Measurements from ENCODE around the gene PDE2A. TPM values are rescaled to one million over a fixed set of nuclear protein-coding genes. Genes with fewer than 3 reads are reported as not detected.

The PDE2A gene
- total RNA-seq, 4 donors from 2014 or later: 40.2 to 69.6 (median 50.4) TPM

GRCh38 chr11:72718101-72718501 is 43.9 kb upstream of the PDE2A start:
- H3K4me3 ChIP-seq (replicated peaks in 1 of 3): no peak overlapping the region
- peaks cover 20 to 36% of the 10 kb centered on the region in 2 donors for H3K4me1 ChIP-seq
- H3K36me3 ChIP-seq: peaks cover 0 to 10% of the 10 kb centered on the region in 2 donors
- intact Hi-C loops (cut with DNase I): no loop called here
- 91% methylated on average over 8 to 9 of the region's 9 CpGs for WGBS, 2 donors
- no peak overlapping the region for H3K27ac ChIP-seq
- TF ChIP-seq POLR2A (IDR thresholded peaks at IDR 0.05): no peak
- TF ChIP-seq, protein P1, sequence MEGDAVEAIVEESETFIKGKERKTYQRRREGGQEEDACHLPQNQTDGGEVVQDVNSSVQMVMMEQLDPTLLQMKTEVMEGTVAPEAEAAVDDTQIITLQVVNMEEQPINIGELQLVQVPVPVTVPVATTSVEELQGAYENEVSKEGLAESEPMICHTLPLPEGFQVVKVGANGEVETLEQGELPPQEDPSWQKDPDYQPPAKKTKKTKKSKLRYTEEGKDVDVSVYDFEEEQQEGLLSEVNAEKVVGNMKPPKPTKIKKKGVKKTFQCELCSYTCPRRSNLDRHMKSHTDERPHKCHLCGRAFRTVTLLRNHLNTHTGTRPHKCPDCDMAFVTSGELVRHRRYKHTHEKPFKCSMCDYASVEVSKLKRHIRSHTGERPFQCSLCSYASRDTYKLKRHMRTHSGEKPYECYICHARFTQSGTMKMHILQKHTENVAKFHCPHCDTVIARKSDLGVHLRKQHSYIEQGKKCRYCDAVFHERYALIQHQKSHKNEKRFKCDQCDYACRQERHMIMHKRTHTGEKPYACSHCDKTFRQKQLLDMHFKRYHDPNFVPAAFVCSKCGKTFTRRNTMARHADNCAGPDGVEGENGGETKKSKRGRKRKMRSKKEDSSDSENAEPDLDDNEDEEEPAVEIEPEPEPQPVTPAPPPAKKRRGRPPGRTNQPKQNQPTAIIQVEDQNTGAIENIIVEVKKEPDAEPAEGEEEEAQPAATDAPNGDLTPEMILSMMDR (IDR thresholded peaks at IDR 0.05): no peak
- no peak for DNase-seq
- H3K27me3 ChIP-seq: no peaks in the 10 kb centered on the region
- no peaks in the 10 kb centered on the region for H3K9me3 ChIP-seq

- no peak for DNase-seq
- intact Hi-C loops (cut with DNase I): no loop called here
- Histone ChIP-seq H3K4me1 (peaks cover 16 to 33% of the 10 kb centered on the region in 2 donors), H3K9me3 (no peaks in the 10 kb centered on the region), H3K4me3 (replicated peaks in 1 of 3) (no peak overlapping the region), H3K36me3 (peaks cover 0 to 10% of the 10 kb centered on the region in 2 donors), H3K27ac (no peak overlapping the region), H3K27me3 (no peaks in the 10 kb centered on the region)
- TF ChIP-seq, protein P1 (IDR thresholded peaks at IDR 0.05): no peak
- TF ChIP-seq POLR2A (IDR thresholded peaks at IDR 0.05): no peak
- 85 to 93% methylated on average over 8 to 11 of the region's 14 CpGs for WGBS, 2 donors
Measured at GRCh38 chr11:72716788-72717435, 42.7 kb upstream of the PDE2A start.

- Histone ChIP-seq H3K4me1 (peaks cover 14 to 28% of the 10 kb centered on the region in 2 donors), H3K27ac (no peak overlapping the region)
- intact Hi-C loops (cut with DNase I): no loop called here
Measured at GRCh38 chr11:72716290-72716689, 42.1 kb upstream of the PDE2A start.

DNA sequence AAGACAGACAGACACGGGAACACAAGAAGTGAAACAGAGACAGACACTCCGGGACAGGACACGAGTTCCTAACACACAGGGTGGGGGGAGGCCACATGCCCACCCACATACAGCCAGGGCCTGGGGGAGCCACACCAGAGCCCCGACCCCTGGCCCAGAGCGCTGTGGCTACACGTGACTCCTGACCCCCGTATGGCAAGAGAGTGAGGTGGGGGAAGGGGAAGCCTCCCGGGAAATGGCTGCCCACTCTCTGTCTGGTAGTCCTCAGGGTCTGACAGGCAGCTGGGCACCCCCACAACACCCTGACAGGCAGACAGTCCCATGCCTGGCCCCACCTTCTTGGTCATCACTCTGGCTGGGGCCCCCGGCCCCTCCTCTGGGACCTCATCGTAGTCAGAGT is 38.6 kb upstream of the PDE2A start:
- Histone ChIP-seq H3K27me3 (no peaks in the 10 kb centered on the region), H3K27ac (no peak overlapping the region), H3K4me3 (replicated peaks in 1 of 3) (no peak overlapping the region), H3K9me3 (no peaks in the 10 kb centered on the region), H3K36me3 (peaks cover 27 to 42% of the 10 kb centered on the region in 2 donors), H3K4me1 (peaks cover 0 to 5% of the 10 kb centered on the region in 2 donors)
- no peak for TF ChIP-seq POLR2A (IDR thresholded peaks at IDR 0.05)
- TF ChIP-seq, protein P1 (IDR thresholded peaks at IDR 0.05): no peak
- no peak for DNase-seq
- 66 to 84% methylated on average over 7 to 10 of the region's 10 CpGs for WGBS, 2 donors
- intact Hi-C loops (cut with DNase I): no loop called here

More at GRCh38 chr11:72716290-72716689, 42.1 kb upstream of the PDE2A start:
- Histone ChIP-seq H3K9me3 (no peaks in the 10 kb centered on the region), H3K4me3 (replicated peaks in 1 of 3) (no peak overlapping the region), H3K36me3 (peaks cover 0 to 11% of the 10 kb centered on the region in 2 donors), H3K27me3 (no peaks in the 10 kb centered on the region)
- DNase-seq: no peak
- WGBS, 2 donors: 80 to 85% methylated on average over 7 of the region's 7 CpGs
- TF ChIP-seq, protein P1 (IDR thresholded peaks at IDR 0.05): no peak
- TF ChIP-seq POLR2A (IDR thresholded peaks at IDR 0.05): no peak

GRCh38 chr11:72712168-72712751 is 38.0 kb upstream of the PDE2A start:
- TF ChIP-seq POLR2A (IDR thresholded peaks at IDR 0.05): no peak
- TF ChIP-seq, protein P1 (IDR thresholded peaks at IDR 0.05): no peak
- intact Hi-C loops (cut with DNase I): no loop called here
- peaks cover 0 to 5% of the 10 kb centered on the region in 2 donors for H3K4me1 ChIP-seq
- H3K27me3 ChIP-seq: no peaks in the 10 kb centered on the region
- no peak overlapping the region for H3K27ac ChIP-seq
- H3K9me3 ChIP-seq: no peaks in the 10 kb centered on the region
- WGBS, 2 donors: 64 to 78% methylated on average over 23 to 24 of the region's 26 CpGs
- peaks cover 32 to 45% of the 10 kb centered on the region in 2 donors for H3K36me3 ChIP-seq
- peak in 1 of 2 donors; percentile 17 for DNase-seq
- no peak overlapping the region for H3K4me3 ChIP-seq (replicated peaks in 1 of 3)
